ENCODE data around the gene OR4K5. TPM values are rescaled to one million over a fixed set of nuclear protein-coding genes. Genes with fewer than 3 reads are reported as not detected.

The OR4K5 gene
- total RNA-seq, 1 experiment from 2014 or later = not detected

- Mint-ChIP-seq H3K4me3 (ENCODE audit: unreplicated experiment) (no peak overlapping the region), H3K27ac (ENCODE audit: low read depth, unreplicated experiment) (no peak overlapping the region), H3K9me3 (ENCODE audit: unreplicated experiment) (no peaks in the 10 kb centered on the region), H3K4me1 (ENCODE audit: insufficient read depth, unreplicated experiment) (no peaks in the 10 kb centered on the region), H3K36me3 (ENCODE audit: insufficient read depth, unreplicated experiment) (no peaks in the 10 kb centered on the region), H3K27me3 (ENCODE audit: insufficient read depth, unreplicated experiment) (no peaks in the 10 kb centered on the region)
- POLR2A ChIA-PET = no interaction called here
- CTCF ChIA-PET = no interaction called here
- TF ChIP-seq, protein P1, sequence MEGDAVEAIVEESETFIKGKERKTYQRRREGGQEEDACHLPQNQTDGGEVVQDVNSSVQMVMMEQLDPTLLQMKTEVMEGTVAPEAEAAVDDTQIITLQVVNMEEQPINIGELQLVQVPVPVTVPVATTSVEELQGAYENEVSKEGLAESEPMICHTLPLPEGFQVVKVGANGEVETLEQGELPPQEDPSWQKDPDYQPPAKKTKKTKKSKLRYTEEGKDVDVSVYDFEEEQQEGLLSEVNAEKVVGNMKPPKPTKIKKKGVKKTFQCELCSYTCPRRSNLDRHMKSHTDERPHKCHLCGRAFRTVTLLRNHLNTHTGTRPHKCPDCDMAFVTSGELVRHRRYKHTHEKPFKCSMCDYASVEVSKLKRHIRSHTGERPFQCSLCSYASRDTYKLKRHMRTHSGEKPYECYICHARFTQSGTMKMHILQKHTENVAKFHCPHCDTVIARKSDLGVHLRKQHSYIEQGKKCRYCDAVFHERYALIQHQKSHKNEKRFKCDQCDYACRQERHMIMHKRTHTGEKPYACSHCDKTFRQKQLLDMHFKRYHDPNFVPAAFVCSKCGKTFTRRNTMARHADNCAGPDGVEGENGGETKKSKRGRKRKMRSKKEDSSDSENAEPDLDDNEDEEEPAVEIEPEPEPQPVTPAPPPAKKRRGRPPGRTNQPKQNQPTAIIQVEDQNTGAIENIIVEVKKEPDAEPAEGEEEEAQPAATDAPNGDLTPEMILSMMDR (IDR thresholded peaks at IDR 0.05; ENCODE audit: unreplicated experiment) = no peak
- no TSS peak for BruUV-seq (replicated peaks)
- DNase-seq (ENCODE audit: unreplicated experiment) = no peak
- intact Hi-C loops (cut with micrococcal nuclease) = no loop called here
Measured at GRCh38 chr14:19918553-19919264, 1.7 kb upstream of the OR4K5 start.

DNA sequence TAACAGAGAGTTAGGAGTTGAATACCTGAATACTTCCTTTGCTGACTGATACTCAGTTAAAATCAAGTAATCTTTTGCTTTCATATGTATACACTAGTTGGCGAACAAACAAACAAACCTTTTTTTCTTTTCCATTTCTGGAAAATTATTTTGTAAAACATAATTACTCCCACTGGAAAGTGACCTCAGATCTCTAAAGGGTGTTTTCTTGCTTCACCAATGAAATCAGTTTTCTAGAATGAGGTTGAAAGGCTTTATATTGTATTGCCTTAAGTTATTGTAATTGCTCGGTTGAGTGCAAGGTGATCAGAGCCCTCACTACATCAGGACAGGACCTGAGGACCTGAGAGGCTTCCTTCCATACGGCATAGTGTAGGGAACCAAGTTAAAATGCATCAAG lies 10.2 kb downstream of the OR4K5 start, which contains the start of gene OR4K1:
Gene OR4K1 (plus strand): TSS at position 301 of the 400 bp plus-strand sequence. CDS start 4,750 bp downstream, outside the sequence.
- intact Hi-C loops (cut with micrococcal nuclease) = no loop called here
- H3K4me3 Mint-ChIP-seq (ENCODE audit: unreplicated experiment) = no peak within 1 kb of the TSS
- DNase-seq (ENCODE audit: unreplicated experiment) = no peak
- H3K27ac Mint-ChIP-seq (ENCODE audit: low read depth, unreplicated experiment) = no peak within 1 kb of the TSS
- CTCF ChIA-PET = no interaction called here
- TF ChIP-seq, protein P1 (IDR thresholded peaks at IDR 0.05; ENCODE audit: unreplicated experiment) = no peak
- no TSS peak for BruUV-seq (replicated peaks)
- no peaks in the 10 kb centered on the region for H3K9me3 Mint-ChIP-seq (ENCODE audit: unreplicated experiment)
- no peaks in the 10 kb centered on the region for H3K36me3 Mint-ChIP-seq (ENCODE audit: insufficient read depth, unreplicated experiment)
- peaks cover 62% of the 10 kb centered on the region for H3K27me3 Mint-ChIP-seq (ENCODE audit: insufficient read depth, unreplicated experiment)
- POLR2A ChIA-PET = no interaction called here
- H3K4me1 Mint-ChIP-seq (ENCODE audit: insufficient read depth, unreplicated experiment) = no peaks in the 10 kb centered on the region

DNA sequence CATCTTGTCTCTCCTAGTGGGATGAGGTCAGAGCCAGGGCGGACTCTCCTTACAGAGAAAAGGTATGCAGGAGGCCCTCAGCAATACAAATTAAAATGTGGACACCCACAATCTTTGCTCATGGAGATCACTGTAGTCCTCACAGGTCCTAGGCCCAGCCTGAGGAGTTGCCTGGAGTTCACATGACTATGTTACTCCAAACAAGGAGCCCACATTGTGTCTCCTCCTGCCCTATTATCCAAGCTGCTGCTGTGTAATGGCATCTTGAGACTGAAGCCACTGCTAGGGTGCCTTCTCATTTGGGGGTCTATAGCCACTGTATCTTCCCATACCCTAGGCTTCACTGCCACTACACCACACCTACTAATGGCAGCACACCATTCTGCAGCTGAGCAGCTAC lies 21.3 kb downstream of the OR4K5 start:
- H3K36me3 Mint-ChIP-seq (ENCODE audit: insufficient read depth, unreplicated experiment) = no peaks in the 10 kb centered on the region
- no peak overlapping the region for H3K27ac Mint-ChIP-seq (ENCODE audit: low read depth, unreplicated experiment)
- H3K4me3 Mint-ChIP-seq (ENCODE audit: unreplicated experiment) = no peak overlapping the region
- no peak for DNase-seq (ENCODE audit: unreplicated experiment)
- H3K27me3 Mint-ChIP-seq (ENCODE audit: insufficient read depth, unreplicated experiment) = peaks cover 1% of the 10 kb centered on the region
- ChIA-PET POLR2A (no interaction called here), CTCF (interaction anchor here (0.6 kb wide), 1 partner anchor 1771 kb away, joined by 3 read pairs; no protein-coding TSS in a partner anchor)
- H3K9me3 Mint-ChIP-seq (ENCODE audit: unreplicated experiment) = no peaks in the 10 kb centered on the region
- H3K4me1 Mint-ChIP-seq (ENCODE audit: insufficient read depth, unreplicated experiment) = no peaks in the 10 kb centered on the region
- TF ChIP-seq, protein P1 (IDR thresholded peaks at IDR 0.05; ENCODE audit: unreplicated experiment) = no peak
- no TSS peak for BruUV-seq (replicated peaks)
- intact Hi-C loops (cut with micrococcal nuclease) = no loop called here

DNA sequence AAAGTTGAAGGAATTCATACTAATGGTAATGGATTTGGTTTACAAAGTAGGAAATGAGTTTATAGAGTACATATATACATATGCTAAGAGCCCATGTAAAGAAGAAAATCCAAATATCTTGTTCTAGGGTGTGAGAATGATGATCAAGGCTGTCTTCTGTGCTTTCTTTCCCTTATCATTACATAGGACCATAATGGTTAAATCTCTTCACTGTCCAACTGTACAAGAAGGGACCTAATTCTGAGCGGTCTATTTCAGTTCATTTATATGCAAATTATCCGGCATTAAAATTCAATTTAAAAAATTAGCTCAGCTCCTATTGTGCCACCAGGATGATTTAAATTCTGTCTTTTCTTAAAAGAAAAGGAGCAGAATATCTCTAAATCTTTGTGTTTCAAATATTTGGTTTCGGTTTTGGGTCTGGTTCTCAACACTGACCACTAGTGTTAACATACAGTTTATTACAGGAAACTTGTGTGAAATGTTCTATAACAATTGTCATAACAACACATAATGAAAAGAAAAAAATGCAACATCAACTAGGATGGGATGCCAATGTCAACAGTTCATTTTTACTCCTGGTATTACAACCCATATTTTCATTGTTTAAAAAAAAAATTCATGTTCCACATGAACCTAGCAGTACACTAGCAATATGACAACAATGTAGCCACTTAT lies 27.1 kb downstream of the OR4K5 start:
- ChIA-PET CTCF (interaction anchor here (0.6 kb wide), 1 partner anchor 734 kb away, joined by 3 read pairs; no protein-coding TSS in a partner anchor), POLR2A (no interaction called here)
- intact Hi-C loops (cut with micrococcal nuclease) = no loop called here
- no peak for DNase-seq (ENCODE audit: unreplicated experiment)
- Mint-ChIP-seq H3K4me3 (ENCODE audit: unreplicated experiment) (no peak overlapping the region), H3K27ac (ENCODE audit: low read depth, unreplicated experiment) (no peak overlapping the region), H3K27me3 (ENCODE audit: insufficient read depth, unreplicated experiment) (no peaks in the 10 kb centered on the region), H3K36me3 (ENCODE audit: insufficient read depth, unreplicated experiment) (no peaks in the 10 kb centered on the region), H3K9me3 (ENCODE audit: unreplicated experiment) (no peaks in the 10 kb centered on the region), H3K4me1 (ENCODE audit: insufficient read depth, unreplicated experiment) (no peaks in the 10 kb centered on the region)
- TF ChIP-seq, protein P1 (IDR thresholded peaks at IDR 0.05; ENCODE audit: unreplicated experiment) = no peak
- BruUV-seq (replicated peaks) = no TSS peak
